Measurements from ENCODE around the gene NRGN. TPM values are rescaled to one million over a fixed set of nuclear protein-coding genes. Genes with fewer than 3 reads are reported as not detected.

The NRGN gene
- total and polyA plus RNA-seq, 2 of the 4 experiments (the other 2 are of a cell fraction), result 0.54 to 24.8 TPM

DNA sequence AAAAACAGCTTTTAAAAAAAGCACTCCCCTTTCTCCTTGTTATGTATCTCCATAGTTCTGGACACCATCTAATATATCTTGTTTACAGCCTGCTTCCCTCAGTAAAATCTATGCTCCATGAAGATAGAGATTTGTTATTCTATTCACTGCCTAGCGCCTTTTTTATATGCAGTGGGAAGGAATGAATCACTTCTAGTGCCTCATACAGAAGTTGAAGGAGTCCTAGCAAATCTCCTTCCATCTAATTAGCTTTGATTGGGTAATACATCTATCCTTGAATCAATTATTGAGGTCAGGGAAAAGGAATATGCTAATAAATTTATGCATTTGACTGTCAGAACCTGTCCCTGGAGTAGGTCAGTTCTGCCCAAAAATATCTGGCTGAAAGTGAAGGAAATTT lies 40.2 kb upstream of the NRGN start:
- no peak overlapping the region for H2BK5ac ChIP-seq (ENCODE audit: low read depth, low read length, poor library complexity, severe bottlenecking)
- peaks cover 3% of the 10 kb centered on the region; the same call in 1 of the 2 replicates for H3K9me3 ChIP-seq (ENCODE audit: control insufficient read depth, insufficient read depth, low read length)
- no TSS peak for BruUV-seq (replicated peaks)
- WGBS, 2 experiments (ENCODE audit: extremely low coverage in 2 of 2, insufficient read length in 1 of 2), result no CpG with 5 or more reads among the region's 1 CpG
- ChIA-PET CTCF (no interaction called here), POLR2A (ENCODE audit: unreplicated experiment) (no interaction called here)
- dilution Hi-C loops (cut with HindIII; ENCODE audit: low sequenced_read_pairs, unreplicated experiment), result no loop called here
- H3K36me3 ChIP-seq (ENCODE audit: control insufficient read depth, insufficient read depth, low read length), result no peaks in the 10 kb centered on the region
- H3K9me1 ChIP-seq (ENCODE audit: insufficient read depth, low read length), result no peaks in the 10 kb centered on the region
- H3K18ac ChIP-seq (ENCODE audit: low read depth, low read length), result no peak overlapping the region
- intact Hi-C loops (cut with micrococcal nuclease), result no loop called here
- no peak overlapping the region for H2AK9ac ChIP-seq (replicated peaks; ENCODE audit: low read depth, low read length, poor library complexity)
- in situ Hi-C loops (cut with MboI; ENCODE audit: low sequenced_read_pairs), result no loop called here
- H4K20me1 ChIP-seq (ENCODE audit: insufficient read depth, low read length), result no peaks in the 10 kb centered on the region
- H2AFZ ChIP-seq (replicated peaks; ENCODE audit: low read length, poor library complexity), result no peak overlapping the region
- no peak for TF ChIP-seq CTCF (conservative IDR thresholded peaks at IDR 0.05; ENCODE audit: low read depth, low read length)
- H3K14ac ChIP-seq (replicated peaks; ENCODE audit: low read depth, low read length), result no peak overlapping the region
- H2AK5ac ChIP-seq (ENCODE audit: low read depth, low read length), result no peak overlapping the region
- no peak overlapping the region for H4K5ac ChIP-seq (ENCODE audit: low read depth, low read length)
- H3K4ac ChIP-seq (ENCODE audit: low read depth, low read length), result no peak overlapping the region
- no peak overlapping the region for H3K9ac ChIP-seq (ENCODE audit: low read depth, low read length)
- H3K27me3 ChIP-seq (ENCODE audit: control insufficient read depth, insufficient read depth, low read length), result peaks cover 6% of the 10 kb centered on the region
- H2BK15ac ChIP-seq (ENCODE audit: low read depth, low read length), result no peak overlapping the region
- no peak for DNase-seq
- H3K56ac ChIP-seq (ENCODE audit: extremely low read depth, insufficient read depth, low read length), result no peak overlapping the region
- ATAC-seq (ENCODE audit: low read depth), result no peak
- no peak overlapping the region for H4K8ac ChIP-seq (ENCODE audit: low read depth in 2 of 2, low read length in 2 of 2)
- no peaks in the 10 kb centered on the region for H3K4me1 ChIP-seq (ENCODE audit: control insufficient read depth, insufficient read depth, low read length)
- H3K27ac ChIP-seq (ENCODE audit: insufficient read depth, low read length), result no peak overlapping the region
- H3K23ac ChIP-seq (ENCODE audit: low read depth, low read length), result no peak overlapping the region
- no peak overlapping the region for H2BK120ac ChIP-seq (ENCODE audit: low read depth, low read length)
- H4K91ac ChIP-seq (ENCODE audit: insufficient read depth, low read depth, low read length), result no peak overlapping the region
- H2BK20ac ChIP-seq (ENCODE audit: low read depth, low read length), result no peak overlapping the region
- no peak overlapping the region for H3K4me3 ChIP-seq (ENCODE audit: insufficient read depth, low read depth, low read length)
- H3K79me1 ChIP-seq (ENCODE audit: low read depth in 1 of 2, low read length in 2 of 2), result no peaks in the 10 kb centered on the region
- no peak overlapping the region for H3K4me2 ChIP-seq (ENCODE audit: low read depth, low read length)

Data from IMR-90 (cell line).